Mesenchymal stem cell (in vitro differentiated cells and primary cell): Measurements from ENCODE around the gene PABPN1L.

Source experiments
- DNase-seq: peaks from one replicate; pipeline ENCODE4 v3.0.0-alpha.2; 2013
- H2AFZ ChIP-seq: one replicate; pipeline ENCODE4 v1.6.1; 2013; ENCODE audit warnings: low read depth, mild to moderate bottlenecking, control low read depth, inconsistent platforms, low read length, moderate library complexity
- H2AK5ac ChIP-seq: 2 replicates; pipeline ENCODE4 v1.6.1; 2013; ENCODE audit warnings: low read length, moderate library complexity, mild to moderate bottlenecking, inconsistent platforms; ENCODE audit not compliant: severe bottlenecking
- H2BK120ac ChIP-seq: one replicate; pipeline ENCODE4 v1.6.1; 2013; ENCODE audit warnings: low read depth, mild to moderate bottlenecking, inconsistent platforms, low read length, moderate library complexity
- H2BK12ac ChIP-seq, 2 experiments: one replicate each; pipeline ENCODE4 v1.6.1; 2013; ENCODE audit warnings: inconsistent platforms in 2 of 2, low read length in 2 of 2, mild to moderate bottlenecking in 2 of 2, moderate library complexity in 2 of 2, control low read depth in 1 of 2
- H2BK15ac ChIP-seq: one replicate; pipeline ENCODE4 v1.6.1; 2013; ENCODE audit warnings: mild to moderate bottlenecking, low read depth, inconsistent platforms; ENCODE audit not compliant: poor library complexity, severe bottlenecking
- H2BK5ac ChIP-seq: 2 replicates; pipeline ENCODE4 v1.6.1; 2013; ENCODE audit warnings: low read depth, mild to moderate bottlenecking, low read length, control low read depth, inconsistent platforms; ENCODE audit not compliant: poor library complexity, severe bottlenecking
- H3K14ac ChIP-seq, 2 experiments: one replicate each; pipeline ENCODE4 v1.6.1; 2013; ENCODE audit warnings: inconsistent platforms in 2 of 2, low read length in 2 of 2, control low read depth in 1 of 2, mild to moderate bottlenecking in 1 of 2, moderate library complexity in 1 of 2
- H3K18ac ChIP-seq, 2 experiments: one replicate each; pipeline ENCODE4 v1.6.1; 2013; ENCODE audit warnings: inconsistent platforms in 2 of 2, low read length in 2 of 2, control low read depth in 1 of 2, low read depth in 1 of 2, mild to moderate bottlenecking in 1 of 2
- H3K23ac ChIP-seq, 2 experiments: one replicate each; pipeline ENCODE4 v1.6.1; 2013; ENCODE audit warnings: inconsistent platforms in 2 of 2, low read length in 2 of 2, mild to moderate bottlenecking in 2 of 2, moderate library complexity in 2 of 2, control low read depth in 1 of 2
- H3K27ac ChIP-seq: 2 replicates; pipeline ENCODE4 v1.5.1; 2013; ENCODE audit warnings: mild to moderate bottlenecking, moderate library complexity, low read length, control low read depth, inconsistent platforms; ENCODE audit not compliant: poor library complexity, severe bottlenecking
- H3K27me3 ChIP-seq, 2 experiments: 2 replicates each; pipeline versions ENCODE4 v1.6.1 to v1.7.0; 2013; ENCODE audit warnings: low read length in 2 of 2, mild to moderate bottlenecking in 2 of 2, moderate library complexity in 2 of 2, control low read depth in 1 of 2, inconsistent platforms in 1 of 2; ENCODE audit not compliant: control insufficient read depth in 1 of 2, insufficient read depth in 1 of 2
- H3K36me3 ChIP-seq, 2 experiments: 2 replicates each; pipeline versions ENCODE4 v1.6.1 to v1.7.0; 2013; ENCODE audit warnings: low read length in 2 of 2, control low read depth in 1 of 2, inconsistent platforms in 1 of 2, low read depth in 1 of 2, mild to moderate bottlenecking in 1 of 2; ENCODE audit not compliant: insufficient read depth in 2 of 2, control insufficient read depth in 1 of 2
- H3K4ac ChIP-seq, 2 experiments: one replicate each; pipeline ENCODE4 v1.6.1; 2013; ENCODE audit warnings: inconsistent platforms in 2 of 2, low read length in 2 of 2, mild to moderate bottlenecking in 2 of 2, moderate library complexity in 2 of 2, control low read depth in 1 of 2, low read depth in 1 of 2
- H3K4me1 ChIP-seq: 2 replicates; pipeline ENCODE4 v1.6.1; 2013; ENCODE audit warnings: low read depth, low read length, control low read depth; ENCODE audit not compliant: control insufficient read depth, insufficient read depth
- H3K4me2 ChIP-seq: 2 replicates; pipeline ENCODE4 v1.6.1; 2013; ENCODE audit warnings: low read length, mild to moderate bottlenecking, inconsistent platforms; ENCODE audit not compliant: poor library complexity, severe bottlenecking
- H3K4me3 ChIP-seq, 2 experiments: 2 replicates each; pipeline versions ENCODE4 v1.5.1 to v1.7.0; 2013; ENCODE audit warnings: low read length in 2 of 2, mild to moderate bottlenecking in 2 of 2, control low read depth in 1 of 2, low read depth in 1 of 2; ENCODE audit not compliant: insufficient read depth in 1 of 2
- H3K79me1 ChIP-seq: replicated peaks from 2 replicates; pipeline ENCODE4 v1.6.1; 2013; ENCODE audit warnings: mild to moderate bottlenecking, control low read depth, low read length, inconsistent platforms; ENCODE audit not compliant: poor library complexity, severe bottlenecking
- H3K9ac ChIP-seq: 2 replicates; pipeline ENCODE4 v1.7.0; 2013; ENCODE audit warnings: mild to moderate bottlenecking, low read length, moderate library complexity
- H3K9me3 ChIP-seq: 2 replicates; pipeline ENCODE4 v1.7.0; 2013; ENCODE audit warnings: mild to moderate bottlenecking, low read length; ENCODE audit not compliant: control insufficient read depth
- H4K8ac ChIP-seq: one replicate; pipeline ENCODE4 v1.6.1; 2013; ENCODE audit warnings: inconsistent platforms, mild to moderate bottlenecking, low read length, moderate library complexity
- H4K91ac ChIP-seq: one replicate; pipeline ENCODE4 v1.6.1; 2013; ENCODE audit warnings: mild to moderate bottlenecking, low read length, inconsistent platforms
- WGBS: methylation state at CpG from one replicate; pipeline ENCODE4 v1.1.7; 2013; ENCODE audit warnings: mixed read lengths; 5-methylcytosine and 5-hydroxymethylcytosine counted together

PABPN1L gene

DNA sequence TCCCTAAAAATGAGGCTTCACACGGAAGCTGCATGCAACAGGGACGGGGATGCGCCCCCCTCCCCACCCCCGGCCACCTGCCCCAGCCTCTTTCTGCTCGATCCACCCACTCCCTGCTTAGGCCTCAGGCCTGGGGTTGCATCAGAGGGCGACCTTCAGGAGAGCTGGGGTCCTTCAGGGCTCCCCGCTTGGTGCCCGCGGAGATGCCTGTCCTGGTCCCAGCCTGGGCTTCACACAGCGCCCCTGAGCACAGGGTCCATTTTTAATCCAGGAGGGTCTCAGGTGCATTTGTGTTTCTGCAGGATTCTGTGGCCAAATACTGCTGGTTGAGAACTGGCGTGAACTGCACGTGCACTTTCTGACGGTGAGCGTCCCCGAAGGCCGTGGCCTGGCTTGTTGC lies 47.3 kb downstream of the PABPN1L start:
- no peak overlapping the region for H3K14ac ChIP-seq
- no peaks in the 10 kb centered on the region for H3K27me3 ChIP-seq
- H3K4ac ChIP-seq, result no peak overlapping the region
- H3K23ac ChIP-seq, result no peak overlapping the region
- no peak overlapping the region for H2BK5ac ChIP-seq
- H3K27ac ChIP-seq, result no peak overlapping the region
- H2BK12ac ChIP-seq, result no peak overlapping the region
- H2BK120ac ChIP-seq, result no peak overlapping the region
- no peak overlapping the region for H2AFZ ChIP-seq
- H3K79me1 ChIP-seq, result no peaks in the 10 kb centered on the region
- no peak overlapping the region for H4K8ac ChIP-seq
- no peak overlapping the region for H4K91ac ChIP-seq
- no peak overlapping the region for H3K18ac ChIP-seq
- no peak overlapping the region for H2AK5ac ChIP-seq
- no peak for DNase-seq
- H2BK15ac ChIP-seq, result no peak overlapping the region
- no peak overlapping the region for H3K4me3 ChIP-seq
- WGBS, result 85% methylated on average over 15 of the region's 16 CpGs
- peaks cover 17 to 43% of the 10 kb centered on the region in 2 experiments for H3K36me3 ChIP-seq
- H3K9me3 ChIP-seq, result no peaks in the 10 kb centered on the region
- H3K4me2 ChIP-seq, result no peak overlapping the region
- peaks cover 5% of the 10 kb centered on the region for H3K4me1 ChIP-seq
- no peak overlapping the region for H3K9ac ChIP-seq

- H3K27ac ChIP-seq, result no peak overlapping the region
- no peak overlapping the region for H3K18ac ChIP-seq
- no peak overlapping the region for H3K23ac ChIP-seq
- H3K4me3 ChIP-seq, result no peak overlapping the region
- H3K36me3 ChIP-seq, result peaks cover 16 to 37% of the 10 kb centered on the region in 2 experiments
- no peak overlapping the region for H3K4me2 ChIP-seq
- DNase-seq, result no peak
- H2BK12ac ChIP-seq, result no peak overlapping the region
- no peaks in the 10 kb centered on the region for H3K27me3 ChIP-seq
- no peaks in the 10 kb centered on the region for H3K9me3 ChIP-seq
- no peak overlapping the region for H2AK5ac ChIP-seq
- H4K91ac ChIP-seq, result no peak overlapping the region
- 93% methylated on average over 18 of the region's 18 CpGs for WGBS
- H3K4me1 ChIP-seq, result peaks cover 5% of the 10 kb centered on the region
- no peak overlapping the region for H2AFZ ChIP-seq
- H3K4ac ChIP-seq, result no peak overlapping the region
- no peak overlapping the region for H3K14ac ChIP-seq
- H3K79me1 ChIP-seq, result no peaks in the 10 kb centered on the region
- H2BK120ac ChIP-seq, result no peak overlapping the region
- H3K9ac ChIP-seq, result no peak overlapping the region
- H2BK15ac ChIP-seq, result no peak overlapping the region
- no peak overlapping the region for H4K8ac ChIP-seq
- H2BK5ac ChIP-seq, result no peak overlapping the region
Observed at GRCh38 chr16:88818575-88818874, 47.9 kb downstream of the PABPN1L start.

DNA sequence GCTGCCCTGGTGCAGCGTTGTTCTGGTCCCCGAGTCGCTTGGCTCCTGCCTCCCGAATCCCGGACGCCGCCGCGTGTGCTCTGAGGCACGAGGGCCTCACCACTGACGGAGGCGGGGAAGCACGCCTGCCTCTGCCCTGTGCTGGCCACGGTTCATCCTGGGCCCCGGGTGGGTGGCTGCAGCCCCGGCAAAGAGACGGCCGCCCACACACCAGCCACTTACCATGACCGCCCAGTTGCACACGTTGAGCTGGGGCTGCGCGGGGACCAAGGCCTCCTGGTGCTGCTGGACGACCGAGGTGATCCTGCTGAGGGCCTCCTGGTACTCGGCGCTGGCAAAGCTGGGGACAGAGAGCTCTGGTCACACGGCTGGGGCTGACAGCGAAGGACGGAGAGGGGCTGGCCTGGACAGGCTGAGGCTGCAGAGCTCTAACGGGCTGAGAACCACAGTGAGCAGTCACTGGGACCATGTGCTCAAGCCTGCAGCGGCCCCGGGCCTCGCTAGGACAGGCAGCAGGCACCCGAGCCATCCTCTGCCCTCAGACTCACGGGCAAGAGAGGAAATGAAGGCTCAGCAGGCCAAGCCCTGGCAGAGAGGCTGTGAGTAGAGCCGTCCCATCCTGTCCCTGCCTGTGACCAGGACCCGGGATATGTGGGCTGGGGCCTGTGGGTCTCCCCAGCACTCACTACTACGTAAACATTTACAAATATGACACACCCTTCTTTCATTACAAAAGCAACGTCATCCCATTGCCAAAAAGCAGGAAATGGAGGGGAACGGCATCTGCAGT lies 48.5 kb downstream of the PABPN1L start:
- H3K18ac ChIP-seq, result no peak overlapping the region
- H3K4me3 ChIP-seq, result no peak overlapping the region
- H2BK12ac ChIP-seq, result no peak overlapping the region
- H3K27ac ChIP-seq, result no peak overlapping the region
- no peaks in the 10 kb centered on the region for H3K79me1 ChIP-seq
- WGBS, result 89% methylated on average over 40 of the region's 40 CpGs
- H2AFZ ChIP-seq, result no peak overlapping the region
- H3K27me3 ChIP-seq, result no peaks in the 10 kb centered on the region
- H3K36me3 ChIP-seq, result peaks cover 14 to 36% of the 10 kb centered on the region in 2 experiments
- no peak overlapping the region for H3K14ac ChIP-seq
- H2BK5ac ChIP-seq, result no peak overlapping the region
- DNase-seq, result no peak
- no peak overlapping the region for H3K9ac ChIP-seq
- no peak overlapping the region for H3K4me2 ChIP-seq
- no peak overlapping the region for H4K8ac ChIP-seq
- H3K23ac ChIP-seq, result no peak overlapping the region
- H4K91ac ChIP-seq, result peak overlapping the region; percentile 18
- no peak overlapping the region for H2BK15ac ChIP-seq
- H2BK120ac ChIP-seq, result no peak overlapping the region
- H3K9me3 ChIP-seq, result no peaks in the 10 kb centered on the region
- H3K4me1 ChIP-seq, result peaks cover 5% of the 10 kb centered on the region
- no peak overlapping the region for H2AK5ac ChIP-seq
- no peak overlapping the region for H3K4ac ChIP-seq

DNA sequence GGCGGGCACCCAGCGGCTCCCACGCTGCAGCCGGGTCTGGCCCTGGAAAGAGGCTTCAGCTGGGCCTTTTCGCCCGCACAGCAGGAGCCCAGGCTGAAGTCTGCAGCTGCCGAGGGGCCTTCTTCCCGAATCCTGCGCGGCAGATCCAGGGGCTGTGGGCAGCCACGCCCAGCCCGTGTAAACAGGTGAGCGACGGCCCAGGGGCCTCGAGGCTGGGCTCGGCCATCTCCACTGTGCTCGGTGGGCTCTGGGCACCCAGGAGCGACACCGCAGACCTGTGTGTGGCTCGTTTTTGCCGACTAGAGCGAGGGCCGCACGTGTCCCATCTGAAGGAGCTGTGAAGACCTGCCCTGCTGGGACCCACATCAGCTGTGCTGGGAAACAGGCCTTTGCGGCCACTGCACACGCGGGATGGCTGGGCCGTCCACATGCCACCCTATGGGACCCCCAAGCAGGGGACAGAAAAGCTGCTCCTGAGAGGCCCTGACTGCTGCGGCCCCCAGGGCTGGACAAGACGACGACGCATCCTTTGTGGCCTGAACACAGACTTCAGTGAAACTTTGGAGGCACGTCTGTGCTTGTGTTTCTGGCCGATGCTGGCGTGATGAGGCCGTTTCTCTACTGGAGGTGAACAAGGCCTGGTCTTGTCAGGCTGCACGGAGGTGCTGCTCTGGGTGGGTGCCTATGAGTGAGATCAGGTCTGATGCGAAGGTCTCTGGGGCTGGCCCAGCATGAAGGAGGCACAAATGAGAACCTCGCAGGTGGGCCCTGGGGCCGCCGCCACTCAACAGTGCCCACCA lies 49.5 kb downstream of the PABPN1L start:
- Histone ChIP-seq H3K4ac (no peak overlapping the region), H3K27ac (no peak overlapping the region)

More for the DNA sequence above, 49.5 kb downstream of the PABPN1L start:
- Histone ChIP-seq H2BK5ac (no peak overlapping the region), H4K91ac (no peak overlapping the region), H2AK5ac (no peak overlapping the region), H2BK12ac (no peak overlapping the region), H3K4me2 (no peak overlapping the region), H2BK120ac (no peak overlapping the region), H3K23ac (no peak overlapping the region), H2AFZ (no peak overlapping the region), H3K4me3 (no peak overlapping the region), H3K36me3 (peaks cover 4 to 25% of the 10 kb centered on the region in 2 experiments), H3K18ac (no peak overlapping the region), H2BK15ac (no peak overlapping the region), H3K79me1 (no peaks in the 10 kb centered on the region), H3K9me3 (no peaks in the 10 kb centered on the region), H3K27me3 (no peaks in the 10 kb centered on the region), H4K8ac (no peak overlapping the region), H3K4me1 (peaks cover 12% of the 10 kb centered on the region), H3K14ac (no peak overlapping the region), H3K9ac (no peak overlapping the region)
- 92% methylated on average over 41 of the region's 41 CpGs for WGBS
- no peak for DNase-seq
